Measurements from ENCODE around the gene SLC6A6. TPM values are rescaled to one million over a fixed set of nuclear protein-coding genes. Genes with fewer than 3 reads are reported as not detected.

The SLC6A6 gene
- polyA plus RNA-seq, 1 of the 3 experiments (the other 2 are of a cell fraction) = 19.1 TPM

GRCh38 chr3:14404186-14404585, 1.8 kb downstream of the SLC6A6 start:
- H2AFZ ChIP-seq (ENCODE audit: low read depth) = no peak overlapping the region
- H4K20me1 ChIP-seq (ENCODE audit: insufficient read depth) = peaks cover 28% of the 10 kb centered on the region
- 33% methylated on average over 3 of the region's 3 CpGs for WGBS (ENCODE audit: low lambda C conversion rate)
- H3F3A ChIP-seq (replicated peaks; ENCODE audit: insufficient read depth) = peaks cover 7% of the 10 kb centered on the region
- ChIA-PET POLR2A (interaction anchor here (1.5 kb wide), 1 partner anchor 48 kb away, joined by 5 read pairs; no protein-coding TSS in a partner anchor), CTCF (interaction anchor here (1.2 to 3.3 kb wide), 7 partner anchors 11 to 143 kb away, joined by 3 to 13 read pairs (median 6); no protein-coding TSS in a partner anchor)
- H3K4me2 ChIP-seq = peak overlapping the region; percentile 88
- H3K27ac ChIP-seq (ENCODE audit: low read depth in 2 of 2, low read length in 1 of 2) = no peak overlapping the region
- peaks cover 66% of the 10 kb centered on the region for H3K79me2 ChIP-seq (ENCODE audit: insufficient read depth)
- H3K27me3 ChIP-seq (ENCODE audit: insufficient read depth) = no peaks in the 10 kb centered on the region
- H3K9me3 ChIP-seq = no peaks in the 10 kb centered on the region
- H3K4me3 ChIP-seq (ENCODE audit: low read depth in 2 of 2, low read length in 1 of 2) = peak overlapping the region; percentile 48 to 86
- TF ChIP-seq EP300 (IDR thresholded peaks at IDR 0.05; ENCODE audit: borderline replicate concordance in 1 of 2, low read depth in 1 of 2, low read length in 1 of 2) = no peak
- no peak for TF ChIP-seq ELF1 (IDR thresholded peaks at IDR 0.05)
- TF ChIP-seq POLR2AphosphoS5 (IDR thresholded peaks at IDR 0.05; ENCODE audit: low read depth, low read length) = no peak
- TF ChIP-seq USF2 (IDR thresholded peaks at IDR 0.05; ENCODE audit: borderline replicate concordance, low read depth, low read length) = no peak
- no peak for TF ChIP-seq TEAD4 (IDR thresholded peaks at IDR 0.05; ENCODE audit: borderline replicate concordance, insufficient read depth)
- no peak for TF ChIP-seq NRF1 (IDR thresholded peaks at IDR 0.05; ENCODE audit: low read depth, low read length)
- TF ChIP-seq RXRA (IDR thresholded peaks at IDR 0.05; ENCODE audit: borderline replicate concordance, low read depth) = no peak
- TF ChIP-seq TAF1 (IDR thresholded peaks at IDR 0.05; ENCODE audit: borderline replicate concordance, low read depth, low read length) = no peak
- peaks cover 0 to 3% of the 10 kb centered on the region in 2 experiments for H3K36me3 ChIP-seq (replicated peaks in 1 of 2; ENCODE audit: control insufficient read depth in 1 of 2, insufficient read depth in 2 of 2, low read length in 1 of 2)
- DNase-seq = no peak
- H3K9me2 ChIP-seq = no peaks in the 10 kb centered on the region
- H3K4me1 ChIP-seq (ENCODE audit: control insufficient read depth in 1 of 2, insufficient read depth in 2 of 2, low read depth in 1 of 2, low read length in 1 of 2) = peaks cover 13 to 24% of the 10 kb centered on the region in 2 experiments; a peak in 3 of 4 replicates
- peak overlapping the region; percentile 90 for H3K9ac ChIP-seq

GRCh38 chr3:14404631-14405359, 2.4 kb downstream of the SLC6A6 start:
- no peak for DNase-seq
- TF ChIP-seq REST (IDR thresholded peaks at IDR 0.05; ENCODE audit: low read depth, low read length) (no peak), SIN3A (IDR thresholded peaks at IDR 0.05; ENCODE audit: borderline replicate concordance, low read depth, low read length) (no peak), FOXJ3 (CRISPR knock-in tag; IDR thresholded peaks at IDR 0.05) (no peak), TAF1 (IDR thresholded peaks at IDR 0.05; ENCODE audit: borderline replicate concordance, low read depth, low read length) (no peak), TCF12 (IDR thresholded peaks at IDR 0.05) (no peak)
- Histone ChIP-seq H3K9me3 (no peaks in the 10 kb centered on the region), H3K36me3 (replicated peaks in 1 of 2; ENCODE audit: control insufficient read depth in 1 of 2, insufficient read depth in 2 of 2, low read length in 1 of 2) (peaks cover 0 to 3% of the 10 kb centered on the region in 2 experiments), H3F3A (replicated peaks; ENCODE audit: insufficient read depth) (peaks cover 7% of the 10 kb centered on the region), H3K27ac (ENCODE audit: low read depth in 2 of 2, low read length in 1 of 2) (no peak overlapping the region), H3K27me3 (ENCODE audit: insufficient read depth) (no peaks in the 10 kb centered on the region), H3K4me2 (peak overlapping the region; percentile 88), H3K9me2 (no peaks in the 10 kb centered on the region), H2AFZ (ENCODE audit: low read depth) (no peak overlapping the region), H3K4me3 (ENCODE audit: low read depth in 2 of 2, low read length in 1 of 2) (peak overlapping the region; percentile 48 to 86; a peak in 2 of 4 replicates), H3K9ac (0 out of 2 replicates have a peak overlapping the region, but pooled peaks have one; percentile 90), H3K4me1 (ENCODE audit: control insufficient read depth in 1 of 2, insufficient read depth in 2 of 2, low read depth in 1 of 2, low read length in 1 of 2) (peaks cover 13 to 24% of the 10 kb centered on the region in 2 experiments; a peak in 3 of 4 replicates), H4K20me1 (ENCODE audit: insufficient read depth) (peaks cover 28% of the 10 kb centered on the region), H3K79me2 (ENCODE audit: insufficient read depth) (peaks cover 72% of the 10 kb centered on the region)
- WGBS (ENCODE audit: low lambda C conversion rate) = 80% methylated on average over 11 of the region's 11 CpGs
- ChIA-PET POLR2A (no interaction called here), CTCF (interaction anchor here (1.2 to 3.3 kb wide), 8 partner anchors 10 to 144 kb away, joined by 3 to 13 read pairs (median 5); no protein-coding TSS in a partner anchor)

Data from SK-N-SH (cell line).